Karpas-422 (cell line): ENCODE data around the gene C19orf25. TPM values are rescaled to one million over a fixed set of nuclear protein-coding genes. Genes with fewer than 3 reads are reported as not detected.

Experiments
- DNase-seq: peaks from one replicate; pipeline ENCODE4 v3.0.0-alpha.2; 2015
- H2AFZ ChIP-seq: fragments of 200-600 bp; sonication (generic); 2 replicates; pipeline ENCODE4 v1.6.1; 2014; ENCODE audit warnings: antibody characterized with exemption, low read length, mixed read lengths
- H3K27ac ChIP-seq: fragments of 200-600 bp; sonication (generic); 2 replicates; pipeline ENCODE4 v1.5.1; 2014; ENCODE audit warnings: mild to moderate bottlenecking, low read length, moderate library complexity
- H3K27me3 ChIP-seq: fragments of 200-600 bp; sonication (generic); 2 replicates; pipeline ENCODE4 v1.6.1; 2014; ENCODE audit warnings: low read length, mixed read lengths
- H3K36me3 ChIP-seq: fragments of 200-600 bp; sonication (generic); 2 replicates; pipeline ENCODE4 v1.6.1; 2014; ENCODE audit warnings: low read length, mixed read lengths; ENCODE audit not compliant: insufficient read depth
- H3K4me1 ChIP-seq: fragments of 200-600 bp; sonication (generic); 2 replicates; pipeline ENCODE4 v1.6.1; 2014; ENCODE audit warnings: mild to moderate bottlenecking, low read length, mixed read lengths
- H3K4me2 ChIP-seq: fragments of 200-600 bp; sonication (generic); 2 replicates; pipeline ENCODE4 v1.6.1; 2014; ENCODE audit warnings: low read length, low read depth, mild to moderate bottlenecking; ENCODE audit not compliant: poor library complexity, severe bottlenecking
- H3K4me3 ChIP-seq: fragments of 200-600 bp; sonication (generic); 2 replicates; pipeline ENCODE4 v1.5.1; 2014; ENCODE audit warnings: mild to moderate bottlenecking, antibody characterized with exemption, low read length, mixed read lengths
- H3K79me2 ChIP-seq: fragments of 200-600 bp; sonication (generic); 2 replicates; pipeline ENCODE4 v1.6.1; 2014; ENCODE audit warnings: mild to moderate bottlenecking, low read length, mixed read lengths
- H3K9ac ChIP-seq: fragments of 200-600 bp; sonication (generic); 2 replicates; pipeline ENCODE4 v1.6.0; 2014; ENCODE audit warnings: low read length
- H3K9me2 ChIP-seq: fragments of 200-600 bp; sonication (generic), shearing (Covaris generic); replicated peaks from 2 replicates; pipeline ENCODE4 v1.6.0; 2014; ENCODE audit warnings: mild to moderate bottlenecking, low read length, moderate library complexity; ENCODE audit not compliant: insufficient read depth
- H3K9me3 ChIP-seq: fragments of 300-700, 200-600 bp; sonication (generic); 2 replicates; pipeline ENCODE4 v1.6.1; 2014; ENCODE audit warnings: low read length, mixed read lengths
- H4K20me1 ChIP-seq: fragments of 200-600 bp; sonication (generic); 2 replicates; pipeline ENCODE4 v1.6.1; 2014; ENCODE audit warnings: mild to moderate bottlenecking, antibody characterized with exemption, low read length, low read depth; ENCODE audit not compliant: insufficient read depth
- total RNA-seq: library from RNA; depleted of rRNA; stranded (reverse); fragments of >200 nt; shearing (Covaris generic); gene quantifications from 2 replicates; pipeline ENCODE4 v1.2.3, GENCODE V29; 2014; ENCODE audit warnings: low replicate concordance

The C19orf25 gene
- total RNA-seq, 1 experiment from 2014 or later = 26.4 TPM

GRCh38 chr19:1452802-1453524 is 26.1 kb downstream of the C19orf25 start:
- Histone ChIP-seq H4K20me1 (peaks cover 7% of the 10 kb centered on the region; the same call in 1 of the 2 replicates), H3K27ac (no peak overlapping the region), H3K9ac (no peak overlapping the region), H3K4me1 (peaks cover 17% of the 10 kb centered on the region), H3K4me3 (no peak overlapping the region), H3K36me3 (no peaks in the 10 kb centered on the region), H3K4me2 (no peak overlapping the region), H3K9me3 (no peaks in the 10 kb centered on the region), H3K27me3 (0 out of 2 replicates have a peak, but pooled peaks cover 2% of the 10 kb centered on the region), H3K9me2 (no peaks in the 10 kb centered on the region), H2AFZ (no peak overlapping the region), H3K79me2 (no peaks in the 10 kb centered on the region)
- no peak for DNase-seq

GRCh38 chr19:1451916-1452801 is 26.9 kb downstream of the C19orf25 start:
- H3K36me3 ChIP-seq = no peaks in the 10 kb centered on the region
- H3K27me3 ChIP-seq = 0 out of 2 replicates have a peak, but pooled peaks cover 2% of the 10 kb centered on the region
- peaks cover 17% of the 10 kb centered on the region for H3K4me1 ChIP-seq
- H3K4me2 ChIP-seq = no peak overlapping the region
- H3K9me3 ChIP-seq = no peaks in the 10 kb centered on the region
- no peaks in the 10 kb centered on the region for H3K79me2 ChIP-seq
- no peaks in the 10 kb centered on the region for H3K9me2 ChIP-seq
- no peak for DNase-seq
- no peak overlapping the region for H3K27ac ChIP-seq
- no peak overlapping the region for H2AFZ ChIP-seq
- H3K9ac ChIP-seq = no peak overlapping the region
- peaks cover 11% of the 10 kb centered on the region; the same call in 1 of the 2 replicates for H4K20me1 ChIP-seq
- H3K4me3 ChIP-seq = no peak overlapping the region

GRCh38 chr19:1450735-1451731 is 28.0 kb downstream of the C19orf25 start:
- Histone ChIP-seq H3K9me2 (no peaks in the 10 kb centered on the region), H3K4me2 (peak overlapping the region; percentile 46), H3K9ac (no peak overlapping the region), H3K4me1 (peaks cover 17% of the 10 kb centered on the region), H3K9me3 (no peaks in the 10 kb centered on the region), H3K79me2 (no peaks in the 10 kb centered on the region), H4K20me1 (peaks cover 14% of the 10 kb centered on the region; the same call in 1 of the 2 replicates), H3K4me3 (no peak overlapping the region), H3K27ac (no peak overlapping the region), H2AFZ (no peak overlapping the region), H3K27me3 (0 out of 2 replicates have a peak, but pooled peaks cover 2% of the 10 kb centered on the region), H3K36me3 (no peaks in the 10 kb centered on the region)
- peak; percentile 48 for DNase-seq

GRCh38 chr19:1449467-1450442 is 29.3 kb downstream of the C19orf25 start, which contains the start of gene APC2:
Gene APC2, plus strand, starts transcription at chr19:1450121. Its CDS starts 2,881 bp downstream, at chr19:1453002.
- Histone ChIP-seq H3K4me3 (peak within 1 kb of the TSS; percentile 46), H2AFZ (no peak within 1 kb of the TSS; the same call in 1 of the 2 replicates), H3K36me3 (no peaks in the 10 kb centered on the region), H3K9me3 (no peaks in the 10 kb centered on the region), H3K79me2 (no peaks in the 10 kb centered on the region), H3K4me2 (peak within 1 kb of the TSS; percentile 46), H3K4me1 (peaks cover 16% of the 10 kb centered on the region), H3K9me2 (no peaks in the 10 kb centered on the region), H3K9ac (peak within 1 kb of the TSS; percentile 42; the same call in 1 of the 2 replicates), H3K27ac (no peak within 1 kb of the TSS), H4K20me1 (peaks cover 14% of the 10 kb centered on the region; the same call in 1 of the 2 replicates), H3K27me3 (0 out of 2 replicates have a peak, but pooled peaks cover 2% of the 10 kb centered on the region)
- DNase-seq = peak; percentile 89

- Histone ChIP-seq H2AFZ (no peak overlapping the region), H3K9me3 (no peaks in the 10 kb centered on the region), H3K4me2 (no peak overlapping the region), H3K36me3 (no peaks in the 10 kb centered on the region), H3K4me3 (no peak overlapping the region), H3K9ac (no peak overlapping the region), H3K79me2 (no peaks in the 10 kb centered on the region), H4K20me1 (peaks cover 14% of the 10 kb centered on the region; the same call in 1 of the 2 replicates), H3K27ac (no peak overlapping the region), H3K27me3 (0 out of 2 replicates have a peak, but pooled peaks cover 2% of the 10 kb centered on the region), H3K4me1 (peaks cover 26% of the 10 kb centered on the region), H3K9me2 (no peaks in the 10 kb centered on the region)
- DNase-seq = no peak
These were observed 31.1 kb downstream of the C19orf25 start for GRCh38 chr19:1447944-1448343.

- H3K4me1 ChIP-seq = peaks cover 26% of the 10 kb centered on the region
- H3K27ac ChIP-seq = no peak overlapping the region
- no peaks in the 10 kb centered on the region for H3K36me3 ChIP-seq
- no peak overlapping the region for H3K9ac ChIP-seq
- peak; percentile 40 for DNase-seq
- H2AFZ ChIP-seq = no peak overlapping the region
- H4K20me1 ChIP-seq = peaks cover 17% of the 10 kb centered on the region; the same call in 1 of the 2 replicates
- H3K4me2 ChIP-seq = no peak overlapping the region
- no peaks in the 10 kb centered on the region for H3K9me3 ChIP-seq
- H3K4me3 ChIP-seq = no peak overlapping the region
- H3K79me2 ChIP-seq = no peaks in the 10 kb centered on the region
- no peaks in the 10 kb centered on the region for H3K9me2 ChIP-seq
- H3K27me3 ChIP-seq = 0 out of 2 replicates have a peak, but pooled peaks cover 2% of the 10 kb centered on the region
These were observed 31.5 kb downstream of the C19orf25 start for GRCh38 chr19:1447504-1447903.
